HG02763 (cell line): ENCODE results near the gene SYT8.

ENCODE experiments used
- ATAC-seq: cut with Tn5 transposase; IDR thresholded peaks from one replicate; pipeline ENCODE4 v1.9.1; 2021; ENCODE audit warnings: mild to moderate bottlenecking, moderate library complexity; ENCODE audit not compliant: unreplicated experiment

The SYT8 gene

GRCh38 chr11:1831338-1832210 lies 3.2 kb upstream of the SYT8 start:
- no peak for ATAC-seq

- no peak for ATAC-seq
Measured at GRCh38 chr11:1832211-1832919, 2.4 kb upstream of the SYT8 start.

- no peak for ATAC-seq
Measured at GRCh38 chr11:1832920-1833295, 1.9 kb upstream of the SYT8 start.

- no peak for ATAC-seq
Measured at GRCh38 chr11:1834062-1834610, 654 bp upstream of the SYT8 start.

- no peak for ATAC-seq
Measured at GRCh38 chr11:1835671-1836010, 851 bp downstream of the SYT8 start.

GRCh38 chr11:1836011-1836945 lies 1.5 kb downstream of the SYT8 start:
- no peak for ATAC-seq

- no peak for ATAC-seq
Measured at GRCh38 chr11:1837171-1838076, 2.6 kb downstream of the SYT8 start.

- ATAC-seq: no peak
Measured at GRCh38 chr11:1838077-1838425, 3.3 kb downstream of the SYT8 start.

- no peak for ATAC-seq
Measured at GRCh38 chr11:1838426-1839144, 3.8 kb downstream of the SYT8 start, which contains the start of gene TNNI2. TNNI2 (plus strand) TSS chr11:1838981; CDS start chr11:1839697, 716 bp downstream.

GRCh38 chr11:1839204-1839923 lies 4.6 kb downstream of the SYT8 start:
- ATAC-seq: no peak

GRCh38 chr11:1839924-1840779 lies 5.4 kb downstream of the SYT8 start:
- ATAC-seq: peak; percentile 30

GRCh38 chr11:1840780-1841480 lies 6.1 kb downstream of the SYT8 start:
- no peak for ATAC-seq

- no peak for ATAC-seq
Measured at GRCh38 chr11:1841511-1842148, 6.8 kb downstream of the SYT8 start.

GRCh38 chr11:1842149-1843097 lies 7.6 kb downstream of the SYT8 start:
- ATAC-seq: no peak

- no peak for ATAC-seq
Measured at GRCh38 chr11:1843098-1843473, 8.3 kb downstream of the SYT8 start.

GRCh38 chr11:1843796-1844195 lies 9.0 kb downstream of the SYT8 start:
- no peak for ATAC-seq
